IPS DF 6.9 (cell line): Measurements from ENCODE around the gene PYGB.

Experiments
- DNase-seq: peaks from one replicate; pipeline ENCODE4 v3.0.0-alpha.2; 2013; ENCODE audit warnings: low read depth, low spot score
- H3K27ac ChIP-seq: one replicate; pipeline ENCODE4 v1.5.1; 2013; ENCODE audit warnings: low read length, control low read depth
- H3K27me3 ChIP-seq: 2 replicates; pipeline ENCODE4 v1.6.1; 2013; ENCODE audit warnings: mild to moderate bottlenecking, low read length; ENCODE audit not compliant: control insufficient read depth, insufficient read depth
- H3K36me3 ChIP-seq: 2 replicates; pipeline ENCODE4 v1.6.1; 2013; ENCODE audit warnings: low read length; ENCODE audit not compliant: control insufficient read depth, insufficient read depth
- H3K4me1 ChIP-seq: 2 replicates; pipeline ENCODE4 v1.6.1; 2013; ENCODE audit warnings: low read length; ENCODE audit not compliant: control insufficient read depth, insufficient read depth
- H3K4me3 ChIP-seq: 2 replicates; pipeline ENCODE4 v1.5.1; 2013; ENCODE audit warnings: mild to moderate bottlenecking, low read length
- H3K9me3 ChIP-seq: 2 replicates; pipeline ENCODE4 v1.6.1; 2013; ENCODE audit warnings: low read length, inconsistent platforms; ENCODE audit not compliant: control insufficient read depth, insufficient read depth
- WGBS: extraction: QIAGEN DNeasy Blood & Tissue Kit; methylation state at CpG from one replicate; pipeline ENCODE4 v1.1.7; 2013; ENCODE audit warnings: mixed read lengths, missing lambda C conversion rate; ENCODE audit not compliant: insufficient read length, insufficient coverage; 5-methylcytosine and 5-hydroxymethylcytosine counted together

Gene PYGB

GRCh38 chr20:25250508-25250907 lies 2.6 kb downstream of the PYGB start:
- no peaks in the 10 kb centered on the region for H3K4me1 ChIP-seq
- H3K4me3 ChIP-seq = no peak overlapping the region
- no peak for DNase-seq
- no peaks in the 10 kb centered on the region for H3K36me3 ChIP-seq
- no peaks in the 10 kb centered on the region for H3K27me3 ChIP-seq
- no CpG with 5 or more reads among the region's 3 CpGs for WGBS
- no peak overlapping the region for H3K27ac ChIP-seq
- H3K9me3 ChIP-seq = no peaks in the 10 kb centered on the region

GRCh38 chr20:25251019-25251418 lies 3.1 kb downstream of the PYGB start:
- H3K27ac ChIP-seq = no peak overlapping the region
- H3K4me3 ChIP-seq = no peak overlapping the region
- H3K9me3 ChIP-seq = no peaks in the 10 kb centered on the region
- H3K4me1 ChIP-seq = no peaks in the 10 kb centered on the region
- no peak for DNase-seq
- no CpG with 5 or more reads among the region's 9 CpGs for WGBS
- no peaks in the 10 kb centered on the region for H3K27me3 ChIP-seq
- H3K36me3 ChIP-seq = no peaks in the 10 kb centered on the region

- no peaks in the 10 kb centered on the region for H3K36me3 ChIP-seq
- H3K4me3 ChIP-seq = no peak overlapping the region
- no peak overlapping the region for H3K27ac ChIP-seq
- no peaks in the 10 kb centered on the region for H3K9me3 ChIP-seq
- H3K27me3 ChIP-seq = no peaks in the 10 kb centered on the region
- H3K4me1 ChIP-seq = no peaks in the 10 kb centered on the region
- no peak for DNase-seq
- no CpG with 5 or more reads among the region's 4 CpGs for WGBS
Measured at GRCh38 chr20:25251558-25251957, 3.7 kb downstream of the PYGB start.

GRCh38 chr20:25252230-25252651 lies 4.4 kb downstream of the PYGB start:
- Histone ChIP-seq H3K36me3 (no peaks in the 10 kb centered on the region), H3K4me1 (no peaks in the 10 kb centered on the region), H3K4me3 (no peak overlapping the region), H3K27ac (no peak overlapping the region), H3K27me3 (no peaks in the 10 kb centered on the region), H3K9me3 (no peaks in the 10 kb centered on the region)
- no peak for DNase-seq
- WGBS = no CpG with 5 or more reads among the region's 6 CpGs

- Histone ChIP-seq H3K4me3 (no peak overlapping the region), H3K27me3 (no peaks in the 10 kb centered on the region), H3K36me3 (no peaks in the 10 kb centered on the region), H3K9me3 (no peaks in the 10 kb centered on the region), H3K27ac (no peak overlapping the region), H3K4me1 (no peaks in the 10 kb centered on the region)
- WGBS = no CpG with 5 or more reads among the region's 6 CpGs
- DNase-seq = no peak
Measured at GRCh38 chr20:25252686-25253421, 5.0 kb downstream of the PYGB start.

GRCh38 chr20:25253606-25254275 lies 5.9 kb downstream of the PYGB start:
- Histone ChIP-seq H3K27ac (no peak overlapping the region), H3K9me3 (no peaks in the 10 kb centered on the region)

GRCh38 chr20:25254571-25254970 lies 6.7 kb downstream of the PYGB start:
- H3K4me1 ChIP-seq = no peaks in the 10 kb centered on the region

More at GRCh38 chr20:25253606-25254275, 5.9 kb downstream of the PYGB start:
- Histone ChIP-seq H3K27me3 (no peaks in the 10 kb centered on the region), H3K4me1 (no peaks in the 10 kb centered on the region), H3K4me3 (no peak overlapping the region), H3K36me3 (no peaks in the 10 kb centered on the region)
- DNase-seq = no peak
- no CpG with 5 or more reads among the region's 11 CpGs for WGBS

GRCh38 chr20:25254986-25255680 lies 7.2 kb downstream of the PYGB start:
- Histone ChIP-seq H3K4me1 (no peaks in the 10 kb centered on the region), H3K27me3 (no peaks in the 10 kb centered on the region), H3K9me3 (no peaks in the 10 kb centered on the region), H3K4me3 (no peak overlapping the region), H3K36me3 (peaks cover 3% of the 10 kb centered on the region; the same call in 1 of the 2 replicates), H3K27ac (no peak overlapping the region)
- no peak for DNase-seq
- no CpG with 5 or more reads among the region's 12 CpGs for WGBS

More at GRCh38 chr20:25254571-25254970, 6.7 kb downstream of the PYGB start:
- Histone ChIP-seq H3K9me3 (no peaks in the 10 kb centered on the region), H3K36me3 (peaks cover 3% of the 10 kb centered on the region; the same call in 1 of the 2 replicates), H3K27me3 (no peaks in the 10 kb centered on the region), H3K4me3 (no peak overlapping the region), H3K27ac (no peak overlapping the region)
- DNase-seq = no peak
- WGBS = no CpG with 5 or more reads among the region's 5 CpGs

- no peak overlapping the region for H3K27ac ChIP-seq
- no peaks in the 10 kb centered on the region for H3K27me3 ChIP-seq
- H3K36me3 ChIP-seq = peaks cover 8% of the 10 kb centered on the region; the same call in 1 of the 2 replicates
- H3K9me3 ChIP-seq = no peaks in the 10 kb centered on the region; the same call in 1 of the 2 replicates
- H3K4me3 ChIP-seq = no peak overlapping the region
- no peaks in the 10 kb centered on the region for H3K4me1 ChIP-seq
- WGBS = no CpG with 5 or more reads among the region's 5 CpGs
- DNase-seq = no peak
Measured at GRCh38 chr20:25256226-25256859, 8.5 kb downstream of the PYGB start.

GRCh38 chr20:25257130-25257529 lies 9.2 kb downstream of the PYGB start:
- Histone ChIP-seq H3K36me3 (peaks cover 8% of the 10 kb centered on the region; the same call in 1 of the 2 replicates), H3K9me3 (no peaks in the 10 kb centered on the region; the same call in 1 of the 2 replicates), H3K27me3 (no peaks in the 10 kb centered on the region), H3K27ac (no peak overlapping the region), H3K4me3 (no peak overlapping the region), H3K4me1 (no peaks in the 10 kb centered on the region)
- WGBS = no CpG with 5 or more reads among the region's 5 CpGs
- DNase-seq = no peak
